ENCODE data around the gene CIAO2B.

Gene CIAO2B

DNA sequence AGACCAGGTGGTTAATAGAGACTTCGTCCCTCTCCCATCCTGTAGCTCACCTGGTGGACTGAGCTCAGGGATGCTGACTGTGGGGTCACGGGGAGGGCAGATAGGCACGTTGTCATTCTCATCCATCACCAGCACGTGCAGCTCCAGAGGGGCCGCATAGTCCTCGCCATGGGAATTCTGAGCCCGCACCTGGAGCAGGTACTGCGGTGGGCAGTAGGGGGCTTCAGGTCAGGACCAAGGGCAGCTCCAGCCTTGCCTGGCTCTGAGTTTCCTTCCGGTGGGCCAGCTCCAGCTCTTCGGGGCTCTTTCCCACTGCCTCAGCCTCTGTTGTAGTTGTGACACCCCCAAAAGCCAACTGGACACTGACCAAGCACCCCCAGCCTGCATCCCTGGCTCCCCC lies 21.1 kb downstream of the CIAO2B start:
- Mint-ChIP-seq H3K36me3 (ENCODE audit: low read depth) (no peaks in the 10 kb centered on the region), H3K27ac (no peak overlapping the region), H3K4me3 (no peak overlapping the region), H3K4me1 (no peaks in the 10 kb centered on the region), H3K9me3 (no peaks in the 10 kb centered on the region), H3K27me3 (ENCODE audit: low read depth) (peaks cover 32% of the 10 kb centered on the region)
- TF ChIP-seq CTCF (IDR thresholded peaks at IDR 0.05; ENCODE audit: unreplicated experiment in 3 of 3), result no peak

DNA sequence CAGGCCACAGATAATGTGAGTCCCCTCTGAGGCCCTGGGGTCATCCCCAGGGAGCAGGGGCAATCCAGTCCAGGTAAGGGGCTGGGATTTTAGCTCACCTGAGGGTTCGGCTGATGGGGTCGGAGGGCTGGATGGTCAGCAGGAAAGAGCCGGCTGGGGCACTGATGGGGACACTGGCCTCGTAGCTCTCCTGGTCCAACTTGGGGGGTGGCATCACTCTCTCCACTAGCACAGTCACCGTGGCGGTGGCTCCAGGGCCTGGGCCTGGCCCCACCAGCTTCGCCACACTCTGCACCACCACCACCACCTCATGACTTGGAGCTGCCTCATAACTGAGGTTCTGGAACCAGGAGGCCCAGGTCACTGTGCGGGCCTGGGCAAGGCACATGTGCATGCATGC lies 22.4 kb downstream of the CIAO2B start:
- no peaks in the 10 kb centered on the region for H3K36me3 Mint-ChIP-seq (ENCODE audit: low read depth)
- no peak overlapping the region for H3K27ac Mint-ChIP-seq
- no peaks in the 10 kb centered on the region for H3K4me1 Mint-ChIP-seq
- peaks cover 32% of the 10 kb centered on the region for H3K27me3 Mint-ChIP-seq (ENCODE audit: low read depth)
- TF ChIP-seq CTCF (IDR thresholded peaks at IDR 0.05; ENCODE audit: unreplicated experiment in 3 of 3), result no peak
- no peaks in the 10 kb centered on the region for H3K9me3 Mint-ChIP-seq
- no peak overlapping the region for H3K4me3 Mint-ChIP-seq

GRCh38 chr16:66911112-66911511 lies 23.1 kb downstream of the CIAO2B start:
- peaks cover 5% of the 10 kb centered on the region for H3K4me1 Mint-ChIP-seq

DNA sequence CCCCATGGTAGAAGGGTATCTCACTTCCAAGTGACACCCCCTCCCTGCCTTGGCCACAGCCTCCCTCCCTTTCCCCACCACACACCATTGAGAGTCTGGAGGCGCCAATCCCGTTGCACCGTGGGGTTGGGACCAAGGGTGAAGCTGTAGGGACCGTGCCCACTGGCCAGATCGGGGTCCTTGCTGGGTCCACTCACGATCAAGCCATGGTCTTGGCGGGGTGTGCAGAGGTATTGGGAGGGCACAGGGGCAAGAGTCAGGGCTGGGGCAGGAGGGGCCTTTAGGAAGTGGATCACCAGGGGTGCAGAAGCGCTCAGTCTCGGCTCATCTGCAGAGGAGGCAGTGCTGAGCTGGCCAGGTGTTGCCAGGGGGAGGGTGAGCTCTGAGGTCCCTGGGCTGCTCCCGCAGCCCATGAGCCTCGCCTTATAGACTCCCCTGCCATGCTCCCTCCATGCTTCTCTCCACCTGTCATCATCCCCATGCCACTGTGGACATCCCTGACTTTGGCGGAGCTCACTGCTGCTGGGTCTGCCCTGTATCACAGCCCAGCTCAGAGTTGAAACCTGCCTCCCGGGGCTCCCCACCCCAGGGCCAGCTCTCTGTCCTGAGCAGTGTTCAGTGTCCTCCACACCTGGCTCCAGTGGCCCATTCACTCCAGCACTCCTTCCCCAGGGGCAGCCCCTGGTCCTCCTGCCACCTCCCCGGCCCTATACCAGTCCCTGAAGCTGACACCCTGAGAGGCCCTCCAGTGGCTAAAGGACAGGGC lies 23.8 kb downstream of the CIAO2B start:
- Mint-ChIP-seq H3K27ac (no peak overlapping the region), H3K4me3 (no peak overlapping the region), H3K4me1 (peaks cover 12% of the 10 kb centered on the region), H3K36me3 (ENCODE audit: low read depth) (no peaks in the 10 kb centered on the region), H3K27me3 (ENCODE audit: low read depth) (peaks cover 27% of the 10 kb centered on the region), H3K9me3 (no peaks in the 10 kb centered on the region)
- no peak for TF ChIP-seq CTCF (IDR thresholded peaks at IDR 0.05; ENCODE audit: unreplicated experiment in 3 of 3)

More at GRCh38 chr16:66911112-66911511, 23.1 kb downstream of the CIAO2B start:
- H3K9me3 Mint-ChIP-seq, result no peaks in the 10 kb centered on the region
- peaks cover 27% of the 10 kb centered on the region for H3K27me3 Mint-ChIP-seq (ENCODE audit: low read depth)
- no peak overlapping the region for H3K4me3 Mint-ChIP-seq
- no peaks in the 10 kb centered on the region for H3K36me3 Mint-ChIP-seq (ENCODE audit: low read depth)
- TF ChIP-seq CTCF (IDR thresholded peaks at IDR 0.05; ENCODE audit: unreplicated experiment in 3 of 3), result no peak
- H3K27ac Mint-ChIP-seq, result no peak overlapping the region

DNA sequence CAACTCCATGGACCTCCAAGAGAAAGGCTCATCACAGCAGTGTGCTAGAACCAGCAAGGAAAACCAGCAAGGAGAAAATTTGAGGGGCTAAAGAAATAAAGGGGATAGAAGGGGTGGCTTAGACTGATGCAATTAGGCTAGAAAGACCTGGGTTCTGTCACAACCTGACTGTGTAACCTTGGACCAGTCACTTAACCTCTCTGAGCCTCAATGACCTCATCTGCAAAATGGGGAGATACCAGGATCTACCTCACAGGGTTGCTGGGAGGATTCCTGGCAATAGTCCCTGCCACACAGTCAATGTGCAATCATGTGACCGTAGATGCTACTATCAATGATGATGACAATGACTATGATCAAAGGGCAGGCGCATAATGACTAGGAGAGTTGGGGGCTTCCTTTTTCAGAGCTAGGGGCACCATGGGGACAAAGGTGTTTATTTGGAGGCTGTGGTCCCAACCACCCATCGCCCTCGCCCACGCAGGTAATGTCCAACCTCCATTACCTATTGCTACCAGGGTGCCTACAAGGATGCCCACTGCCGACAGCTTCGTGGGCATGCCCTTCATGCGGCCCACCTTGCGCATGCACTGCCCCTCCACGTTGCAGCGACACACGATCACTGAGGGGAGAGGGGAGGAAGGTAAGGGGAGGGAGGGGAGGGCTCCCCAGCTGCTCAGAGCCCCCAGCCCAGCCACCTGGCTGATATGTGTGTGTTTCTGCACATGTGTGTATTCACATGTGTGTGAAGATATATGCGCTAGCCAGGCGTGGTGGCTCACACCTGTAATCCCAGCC lies 25.2 kb downstream of the CIAO2B start:
- Mint-ChIP-seq H3K4me1 (peaks cover 20% of the 10 kb centered on the region), H3K27me3 (ENCODE audit: low read depth) (peaks cover 17% of the 10 kb centered on the region), H3K4me3 (no peak overlapping the region), H3K9me3 (no peaks in the 10 kb centered on the region), H3K27ac (no peak overlapping the region), H3K36me3 (ENCODE audit: low read depth) (no peaks in the 10 kb centered on the region)
- TF ChIP-seq CTCF (IDR thresholded peaks at IDR 0.05; ENCODE audit: unreplicated experiment in 3 of 3), result no peak
